T-cell (primary cell): ENCODE measurements around the gene EIF3I. TPM values are rescaled to one million over a fixed set of nuclear protein-coding genes. Genes with fewer than 3 reads are reported as not detected.
A peak's percentile ranks its signal among the peaks of the same experiment; 100 is the strongest.

ENCODE experiments used
- ATAC-seq, 4 experiments: fragments of 200-7000 bp in 3 of 4; fragments of 150-1000 bp in 1 of 4; cut with Tn5 transposase; replicated peaks in 1 of 4; 1 replicate in 3 of 4; 2 replicates in 1 of 4; pipeline ENCODE4 v1.10.0; 2021; ENCODE audit warnings: moderate library complexity in 3 of 4, mild to moderate bottlenecking in 2 of 4, moderate number of reproducible peaks in 1 of 4
- CTCF ChIA-PET, 2 donors: fragments of 300-600 bp; sonication (Branson Sonifier 250); formaldehyde crosslinking; loops; one replicate each; lab custom pipeline; 2022; ENCODE audit warnings: antibody characterized with exemption in 2 of 2; lab: Charles Lee
- POLR2A ChIA-PET, 2 donors: fragments of 300-600 bp; sonication (Branson Sonifier 250); formaldehyde crosslinking; loops; one replicate each; lab custom pipeline; 2022; ENCODE audit warnings: antibody characterized with exemption in 2 of 2; lab: Charles Lee
- DNase-seq, 35 experiments: peaks; one replicate each; pipeline versions ENCODE4 v3.0.0 to v3.0.0-alpha.2; 2013 to 2023
- H3K27ac ChIP-seq: one replicate; pipeline ENCODE4 v1.5.1; 2013; ENCODE audit warnings: low read length
- H3K27me3 ChIP-seq, 2 experiments: replicated peaks in 1 of 2; 1 replicate in 1 of 2; 2 replicates in 1 of 2; pipeline versions ENCODE4 v1.6.1 to v1.7.0; 2013; ENCODE audit warnings: low read length in 1 of 2, mixed read lengths in 1 of 2; ENCODE audit not compliant: control insufficient read depth in 2 of 2, insufficient read depth in 2 of 2; ENCODE audit errors: extremely low read depth in 1 of 2
- H3K36me3 ChIP-seq, 2 donors: 1 replicate in 1 of 2; 2 replicates in 1 of 2; pipeline versions ENCODE4 v1.6.1 to v1.7.0; 2013; ENCODE audit warnings: low read length in 1 of 2; ENCODE audit not compliant: control insufficient read depth in 2 of 2, insufficient read depth in 1 of 2; ENCODE audit errors: extremely low read depth in 1 of 2
- H3K4me1 ChIP-seq, 2 experiments: 1 replicate in 1 of 2; 2 replicates in 1 of 2; pipeline versions ENCODE4 v1.6.1 to v1.7.0; 2013; ENCODE audit warnings: low read length in 2 of 2, mixed read lengths in 1 of 2; ENCODE audit not compliant: insufficient read depth in 2 of 2, control insufficient read depth in 1 of 2; ENCODE audit errors: extremely low read depth in 1 of 2
- H3K4me3 ChIP-seq, 2 donors: 1 replicate in 1 of 2; 2 replicates in 1 of 2; pipeline versions ENCODE4 v1.5.1 to v1.7.0; 2013; ENCODE audit warnings: mild to moderate bottlenecking in 2 of 2, low read length in 1 of 2, moderate library complexity in 1 of 2; ENCODE audit not compliant: control insufficient read depth in 1 of 2; ENCODE audit errors: extremely low read depth in 1 of 2
- H3K9me3 ChIP-seq: 2 replicates; pipeline ENCODE4 v1.7.0; 2013
- H3K27ac Mint-ChIP-seq, 2 donors: one replicate each; pipeline ENCODE4 v1.8.0; 2020 to 2021; ENCODE audit warnings: mild to moderate bottlenecking in 2 of 2, mixed read lengths in 2 of 2
- H3K27me3 Mint-ChIP-seq, 2 donors: one replicate each; pipeline ENCODE4 v1.8.0; 2021 to 2022; ENCODE audit warnings: mixed read lengths in 2 of 2
- H3K36me3 Mint-ChIP-seq: one replicate; pipeline ENCODE4 v1.8.0; 2021; ENCODE audit warnings: mixed read lengths
- H3K4me1 Mint-ChIP-seq, 3 donors: one replicate each; pipeline ENCODE4 v1.8.0; 2020 to 2022; ENCODE audit warnings: mixed read lengths in 3 of 3, mild to moderate bottlenecking in 1 of 3
- H3K4me3 Mint-ChIP-seq, 3 donors: one replicate each; pipeline ENCODE4 v1.8.0; 2020 to 2022; ENCODE audit warnings: mild to moderate bottlenecking in 3 of 3, mixed read lengths in 3 of 3, moderate library complexity in 3 of 3
- H3K9me3 Mint-ChIP-seq, 3 donors: one replicate each; pipeline ENCODE4 v1.8.0; 2020 to 2022; ENCODE audit warnings: mixed read lengths in 3 of 3
- WGBS: methylation state at CpG from one replicate; pipeline ENCODE4 v1.1.5; 2013; ENCODE audit warnings: missing lambda C conversion rate; ENCODE audit not compliant: insufficient coverage; 5-methylcytosine and 5-hydroxymethylcytosine counted together
- total RNA-seq, 35 experiments: library from RNA in 6 of 35; stranded (reverse) in 6 of 35; fragments of 120-200 nt in 1 of 35; gene quantifications; one replicate each; pipeline versions ENCODE4 v1.2.1 to v1.2.4 and lab custom pipeline; 2013 to 2026

EIF3I gene
- total RNA-seq, 5 donors from 2014 or later (not counting 1 experiment from before 2014, with no cell fraction given), result 94.9 to 117 (median 98.4) TPM

DNA sequence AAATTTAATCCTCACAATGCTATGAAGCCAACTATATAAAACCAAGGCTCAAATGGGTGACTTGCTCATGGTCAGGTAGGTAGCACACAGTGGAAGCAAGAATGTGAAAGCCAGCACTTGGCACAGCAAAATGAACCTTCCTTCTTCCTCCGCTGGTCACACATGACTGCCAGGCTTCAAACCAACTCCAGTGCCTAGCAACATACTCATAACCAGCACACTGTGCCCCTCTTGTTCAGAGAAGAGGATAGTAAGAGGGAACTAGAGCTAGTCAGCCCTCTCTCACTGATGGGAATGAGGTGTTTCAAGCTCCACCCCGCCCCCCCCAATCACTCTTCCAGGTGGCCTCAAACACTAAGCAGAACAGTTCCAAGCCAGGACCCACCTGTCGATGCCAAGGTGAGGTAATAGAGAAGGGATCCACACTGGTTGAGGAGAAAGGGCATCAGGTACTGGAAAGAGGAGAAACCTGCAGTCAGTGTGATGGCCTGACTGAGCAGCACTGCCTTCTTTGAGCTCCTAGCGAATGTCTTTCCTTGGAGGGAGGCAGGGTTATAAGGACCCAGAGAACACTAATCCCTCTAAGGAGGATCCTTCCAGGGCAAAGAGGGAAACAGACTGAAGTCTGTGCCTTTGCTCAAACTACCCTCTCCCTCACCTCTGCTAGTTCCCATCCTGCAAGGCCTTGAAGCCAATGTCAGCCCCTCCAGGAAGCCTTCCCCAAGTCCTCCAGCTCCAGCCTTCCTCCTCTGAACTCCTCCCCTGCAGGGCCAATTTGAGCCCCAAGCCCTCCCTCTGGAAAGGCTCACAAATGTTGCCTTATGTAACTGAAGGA lies 1.2 kb upstream of the EIF3I start:
- Mint-ChIP-seq H3K27me3 (no peaks in the 10 kb centered on the region), H3K27ac (peak overlapping the region; percentile 27 to 97), H3K9me3 (no peaks in the 10 kb centered on the region), H3K4me3 (peak overlapping the region; percentile 90 to 96 (median 94)), H3K36me3 (peaks cover 27% of the 10 kb centered on the region), H3K4me1 (peaks cover 33 to 59% (median 47%) of the 10 kb centered on the region in 3 donors)
- peaks cover 15 to 39% of the 10 kb centered on the region in 2 donors for H3K36me3 ChIP-seq
- H3K4me3 ChIP-seq, result peak overlapping the region; percentile 25 to 98
- DNase-seq (no peak), ATAC-seq (no peak)
- 100% methylated on average over 1 of the region's 4 CpGs for WGBS
- H3K4me1 ChIP-seq, result peaks cover 26 to 42% of the 10 kb centered on the region in 2 experiments
- CTCF ChIA-PET, result interaction anchor here (0.5 to 0.8 kb wide), 3 partner anchors 11 to 112 kb away, joined by 3 to 4 read pairs (median 3); no protein-coding TSS in a partner anchor
- POLR2A ChIA-PET, result no interaction called here
- H3K27ac ChIP-seq, result no peak overlapping the region
- no peaks in the 10 kb centered on the region for H3K27me3 ChIP-seq
- no peaks in the 10 kb centered on the region for H3K9me3 ChIP-seq

DNA sequence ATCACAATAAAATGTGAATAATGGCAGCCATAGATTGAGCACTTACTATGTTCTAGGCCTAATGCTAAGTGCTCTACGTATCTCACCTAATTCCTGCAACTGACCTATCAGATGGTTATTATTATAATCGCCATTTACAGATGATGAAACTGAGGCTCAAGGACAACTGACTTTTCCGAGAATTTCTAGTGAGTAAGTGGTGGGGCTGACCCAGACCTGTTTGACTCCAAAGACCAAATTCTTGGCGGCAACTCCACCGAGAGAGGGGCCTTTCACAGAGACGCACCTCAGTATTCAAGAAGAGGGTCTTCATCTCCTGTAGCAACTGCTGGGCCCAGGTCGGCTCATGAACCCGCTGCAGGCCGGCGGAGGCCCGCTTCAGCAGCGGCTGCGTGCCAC lies 627 bp upstream of the EIF3I start:
- DNase-seq (no peak), ATAC-seq (no peak)
- no peaks in the 10 kb centered on the region for H3K27me3 ChIP-seq
- ChIA-PET POLR2A (no interaction called here), CTCF (interaction anchor here (0.5 to 0.8 kb wide), 4 partner anchors 10 to 163 kb away, joined by 3 to 4 read pairs (median 3); no protein-coding TSS in a partner anchor)
- WGBS, result 10% methylated on average over 3 of the region's 13 CpGs
- peaks cover 15 to 38% of the 10 kb centered on the region in 2 donors for H3K36me3 ChIP-seq
- Mint-ChIP-seq H3K36me3 (peaks cover 28% of the 10 kb centered on the region), H3K4me3 (peak overlapping the region; percentile 90 to 96 (median 94)), H3K9me3 (no peaks in the 10 kb centered on the region), H3K27ac (peak overlapping the region; percentile 65 to 97), H3K27me3 (no peaks in the 10 kb centered on the region), H3K4me1 (peaks cover 27 to 56% (median 45%) of the 10 kb centered on the region in 3 donors)
- peak overlapping the region; percentile 89 to 98 for H3K4me3 ChIP-seq
- H3K27ac ChIP-seq, result peak overlapping the region; percentile 97
- H3K4me1 ChIP-seq, result peaks cover 22 to 36% of the 10 kb centered on the region in 2 experiments
- H3K9me3 ChIP-seq, result no peaks in the 10 kb centered on the region

- Mint-ChIP-seq H3K4me3 (peak overlapping the region; percentile 90 to 96 (median 94)), H3K27me3 (no peaks in the 10 kb centered on the region), H3K27ac (peak overlapping the region; percentile 66 to 97), H3K36me3 (peaks cover 33% of the 10 kb centered on the region), H3K4me1 (peaks cover 24 to 56% (median 50%) of the 10 kb centered on the region in 3 donors), H3K9me3 (no peaks in the 10 kb centered on the region)
- Histone ChIP-seq H3K27ac (no peak overlapping the region), H3K9me3 (no peaks in the 10 kb centered on the region), H3K4me3 (no peak overlapping the region), H3K4me1 (peaks cover 21 to 33% of the 10 kb centered on the region in 2 experiments), H3K36me3 (peaks cover 16 to 47% of the 10 kb centered on the region in 2 donors), H3K27me3 (no peaks in the 10 kb centered on the region)
- WGBS, result 93% methylated on average over 3 of the region's 3 CpGs
- ATAC-seq, result no peak
- CTCF ChIA-PET, result interaction anchor here in 1 of 2 donors (1.0 kb wide), 1 partner anchor 25 kb away, joined by 4 read pairs; no protein-coding TSS in a partner anchor
- DNase-seq, result no peak
- POLR2A ChIA-PET, result interaction anchor here (0.6 to 1.2 kb wide), 5 partner anchors 17 to 171 kb away, joined by 3 to 4 read pairs (median 4); partner anchors contain the start of gene BSDC1 (in 1 of the 2)
Observed at GRCh38 chr1:32223683-32224082, 1.5 kb downstream of the EIF3I start.

DNA sequence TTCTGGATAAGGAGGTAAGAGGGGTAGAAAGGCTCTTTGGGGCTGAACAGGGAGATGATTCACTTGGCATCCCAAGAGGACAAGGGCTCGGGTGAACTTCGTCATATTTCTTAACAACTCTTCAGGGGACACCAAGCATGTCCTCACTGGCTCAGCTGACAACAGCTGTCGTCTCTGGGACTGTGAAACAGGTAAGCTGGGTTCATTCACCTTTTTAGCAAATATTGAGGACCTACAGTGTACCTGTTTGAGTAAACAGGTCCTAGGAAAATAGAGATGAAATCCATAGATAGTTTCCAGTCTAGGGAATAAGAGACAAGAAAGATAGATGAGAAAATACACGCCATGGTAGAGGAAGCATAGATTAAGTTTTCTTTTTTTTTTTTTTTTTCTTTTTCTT lies 2.1 kb downstream of the EIF3I start:
- Mint-ChIP-seq H3K27me3 (no peaks in the 10 kb centered on the region), H3K9me3 (no peaks in the 10 kb centered on the region), H3K4me1 (peaks cover 24 to 56% (median 50%) of the 10 kb centered on the region in 3 donors), H3K27ac (peak overlapping the region; percentile 48 to 66), H3K36me3 (peaks cover 34% of the 10 kb centered on the region), H3K4me3 (peak overlapping the region; percentile 64 to 94 (median 90))
- Histone ChIP-seq H3K4me3 (no peak overlapping the region), H3K27me3 (no peaks in the 10 kb centered on the region), H3K27ac (no peak overlapping the region), H3K36me3 (peaks cover 16 to 51% of the 10 kb centered on the region in 2 donors), H3K4me1 (peaks cover 21 to 33% of the 10 kb centered on the region in 2 experiments), H3K9me3 (no peaks in the 10 kb centered on the region)
- ChIA-PET CTCF (interaction anchor here in 1 of 2 donors (0.7 kb wide), 1 partner anchor 9 kb away, joined by 3 read pairs; no protein-coding TSS in a partner anchor), POLR2A (no interaction called here)
- DNase-seq (no peak), ATAC-seq (no peak)
- whole genome bisulfite sequencing, result 93% methylated on average over 3 of the region's 4 CpGs

GRCh38 chr1:32228771-32229170 lies 6.6 kb downstream of the EIF3I start:
- H3K27ac ChIP-seq, result no peak overlapping the region
- ChIA-PET POLR2A (interaction anchor here in 1 of 2 donors (0.6 to 1.7 kb wide), 2 partner anchors 10 to 62 kb away, joined by 3 to 12 read pairs; no protein-coding TSS in a partner anchor), CTCF (interaction anchor here in 1 of 2 donors (1.1 kb wide), 1 partner anchor 13 kb away, joined by 3 read pairs; no protein-coding TSS in a partner anchor)
- peaks cover 4 to 6% of the 10 kb centered on the region in 2 experiments for H3K4me1 ChIP-seq
- H3K27me3 ChIP-seq, result no peaks in the 10 kb centered on the region
- H3K9me3 ChIP-seq, result no peaks in the 10 kb centered on the region
- Mint-ChIP-seq H3K36me3 (peaks cover 36% of the 10 kb centered on the region), H3K4me1 (peaks cover 6 to 18% (median 18%) of the 10 kb centered on the region in 3 donors), H3K9me3 (no peaks in the 10 kb centered on the region), H3K27me3 (no peaks in the 10 kb centered on the region), H3K4me3 (no peak overlapping the region), H3K27ac (no peak overlapping the region)
- DNase-seq (no peak), ATAC-seq (no peak)
- H3K4me3 ChIP-seq, result no peak overlapping the region
- no CpG with 5 or more reads among the region's 3 CpGs for WGBS
- peaks cover 16 to 63% of the 10 kb centered on the region in 2 donors for H3K36me3 ChIP-seq

DNA sequence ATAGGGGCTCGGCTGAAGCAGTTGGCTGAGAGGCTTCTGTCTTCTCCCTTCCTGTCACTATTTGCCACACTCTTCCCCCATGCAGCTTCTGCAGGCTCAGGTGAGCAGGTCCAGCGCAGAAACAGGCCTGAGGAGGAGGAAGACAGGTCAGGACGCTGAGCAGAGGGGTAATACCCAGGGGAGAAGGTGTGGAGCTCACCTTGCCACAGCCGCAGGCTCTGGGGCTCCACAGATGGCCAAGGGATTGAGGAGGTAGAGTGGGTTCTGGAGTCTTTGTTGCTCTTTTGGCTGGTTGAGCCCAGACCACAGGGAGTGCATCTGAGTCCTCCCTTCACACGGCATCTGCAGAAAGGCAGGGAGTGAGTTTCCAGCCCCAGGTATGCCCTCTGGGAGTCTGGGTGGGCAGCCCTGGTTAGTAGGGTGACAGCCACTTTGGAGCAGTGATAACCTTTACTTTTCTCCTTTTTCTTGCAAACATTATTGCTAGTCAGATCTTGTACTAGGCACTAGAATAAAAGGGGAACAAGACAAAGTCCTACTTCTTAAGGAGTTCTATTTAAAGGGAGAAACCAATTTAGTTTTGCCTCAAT lies 9.7 kb downstream of the EIF3I start:
- CTCF ChIA-PET, result interaction anchor here in 1 of 2 donors (0.6 kb wide), 1 partner anchor 11 kb away, joined by 3 read pairs; no protein-coding TSS in a partner anchor
- Mint-ChIP-seq H3K4me1 (peaks cover 0 to 5% (median 5%) of the 10 kb centered on the region in 3 donors), H3K36me3 (peaks cover 25% of the 10 kb centered on the region), H3K27ac (peak overlapping the region in 1 of 2 donors; percentile 48), H3K9me3 (no peaks in the 10 kb centered on the region), H3K4me3 (no peak overlapping the region), H3K27me3 (no peaks in the 10 kb centered on the region)
- Histone ChIP-seq H3K4me1 (no peaks in the 10 kb centered on the region), H3K4me3 (no peak overlapping the region), H3K9me3 (no peaks in the 10 kb centered on the region), H3K36me3 (peaks cover 6 to 40% of the 10 kb centered on the region in 2 donors), H3K27ac (no peak overlapping the region), H3K27me3 (no peaks in the 10 kb centered on the region)
- WGBS, result 100% methylated on average over 2 of the region's 5 CpGs
- POLR2A ChIA-PET, result interaction anchor here in 1 of 2 donors (0.5 kb wide), 1 partner anchor 30 kb away, joined by 3 read pairs; no protein-coding TSS in a partner anchor
- ATAC-seq (no peak), DNase-seq (no peak)
